ENCODE data around the gene RNU1-4. TPM values are rescaled to one million over a fixed set of nuclear protein-coding genes. Genes with fewer than 3 reads are reported as not detected.
A peak's percentile ranks its signal among the peaks of the same experiment; 100 is the strongest.
"Not testable (repeated sequence)": the region's sequence is repeated elsewhere in the genome, so short reads cannot be mapped to it uniquely, and the experiment has no call there.

Gene RNU1-4
- polyA plus RNA-seq, 1 donor from 2014 or later = not detected

DNA sequence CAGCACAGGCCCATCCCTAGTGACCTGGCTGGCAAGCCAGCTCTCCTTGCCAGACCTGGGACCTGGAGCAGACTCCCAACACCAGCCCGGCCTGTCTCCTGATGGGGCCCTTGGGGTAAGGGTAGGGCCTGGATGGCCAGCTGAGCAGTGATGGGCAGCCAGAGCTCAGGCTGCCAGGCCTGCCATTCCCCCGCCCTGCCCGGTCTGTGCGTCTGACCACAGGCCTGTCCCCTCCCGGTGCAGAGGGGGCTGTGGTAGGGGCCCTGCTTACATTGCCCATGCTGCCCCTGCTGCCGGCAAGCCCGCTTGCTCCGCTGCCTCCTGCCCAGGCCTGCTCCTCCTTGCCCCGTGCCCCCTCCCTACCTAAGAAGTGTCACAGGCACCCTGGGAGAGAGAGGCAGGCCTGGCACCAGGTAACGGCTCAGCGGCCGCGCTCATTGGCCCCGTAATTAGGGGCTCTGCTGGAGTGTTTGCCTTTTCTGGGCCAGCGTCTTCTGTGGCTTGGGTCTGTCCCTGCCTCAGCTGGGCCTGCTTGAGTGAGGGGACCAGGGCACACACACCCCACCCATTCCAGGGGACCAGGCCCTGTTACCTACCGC is 35.7 kb upstream of the RNU1-4 start:
- not testable (repeated sequence) for H3K36me3 ChIP-seq (ENCODE audit: insufficient read depth, low read length); H3K4me2 ChIP-seq (ENCODE audit: low read length); H3K27ac ChIP-seq (ENCODE audit: low read length); H3K9me3 ChIP-seq (ENCODE audit: low read length); H3K9me2 ChIP-seq (ENCODE audit: insufficient read depth, low read length); H3K4me3 ChIP-seq (ENCODE audit: low read length); H3K27me3 ChIP-seq (ENCODE audit: insufficient read depth, low read depth, low read length); H4K20me1 ChIP-seq (ENCODE audit: insufficient read depth); H3K79me2 ChIP-seq (replicated peaks; ENCODE audit: insufficient read depth, low read length); H3K9ac ChIP-seq (ENCODE audit: low read length); H2AFZ ChIP-seq (ENCODE audit: low read depth, low read length); H3F3A ChIP-seq (ENCODE audit: insufficient read depth, low read length, poor library complexity, severe bottlenecking)

DNA sequence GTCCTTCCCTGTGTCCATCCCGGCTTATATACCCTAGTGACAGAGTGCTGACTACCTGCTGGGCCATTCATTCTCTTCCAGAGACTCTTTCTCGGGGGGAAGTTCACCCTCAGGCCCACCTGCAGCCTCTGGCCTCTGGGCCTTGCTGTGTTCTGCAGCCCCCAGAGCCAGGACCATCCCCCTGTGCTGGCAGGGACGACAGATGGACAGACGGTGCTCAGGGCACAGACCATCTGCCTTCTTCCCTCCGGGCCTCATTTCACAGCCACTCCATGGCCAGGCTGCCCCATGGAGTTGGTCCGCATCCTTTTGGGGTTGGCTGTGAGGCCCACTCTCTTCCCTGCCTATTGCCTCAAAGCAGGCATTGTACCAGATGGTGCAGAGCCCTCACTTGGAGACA is 34.0 kb upstream of the RNU1-4 start:
- H3K27me3 ChIP-seq (ENCODE audit: insufficient read depth, low read depth, low read length); H2AFZ ChIP-seq (ENCODE audit: low read depth, low read length); H3K9ac ChIP-seq (ENCODE audit: low read length); H3K27ac ChIP-seq (ENCODE audit: low read length); H3K4me3 ChIP-seq (ENCODE audit: low read length); H4K20me1 ChIP-seq (ENCODE audit: insufficient read depth); H3K36me3 ChIP-seq (ENCODE audit: insufficient read depth, low read length); H3K9me3 ChIP-seq (ENCODE audit: low read length); H3F3A ChIP-seq (ENCODE audit: insufficient read depth, low read length, poor library complexity, severe bottlenecking); H3K9me2 ChIP-seq (ENCODE audit: insufficient read depth, low read length); H3K79me2 ChIP-seq (replicated peaks; ENCODE audit: insufficient read depth, low read length); H3K4me2 ChIP-seq (ENCODE audit: low read length): not testable (repeated sequence)

GRCh38 chr1:16707130-16708093 is 32.9 kb upstream of the RNU1-4 start:
- H2AFZ ChIP-seq (ENCODE audit: low read depth, low read length); H3K27me3 ChIP-seq (ENCODE audit: insufficient read depth, low read depth, low read length); H3K27ac ChIP-seq (ENCODE audit: low read length); H3K9me3 ChIP-seq (ENCODE audit: low read length); H3K9ac ChIP-seq (ENCODE audit: low read length); H3K79me2 ChIP-seq (replicated peaks; ENCODE audit: insufficient read depth, low read length); H3K4me2 ChIP-seq (ENCODE audit: low read length); H3F3A ChIP-seq (ENCODE audit: insufficient read depth, low read length, poor library complexity, severe bottlenecking); H3K4me3 ChIP-seq (ENCODE audit: low read length); H4K20me1 ChIP-seq (ENCODE audit: insufficient read depth); H3K36me3 ChIP-seq (ENCODE audit: insufficient read depth, low read length); H3K9me2 ChIP-seq (ENCODE audit: insufficient read depth, low read length): not testable (repeated sequence)

- not testable (repeated sequence) for H3K79me2 ChIP-seq (replicated peaks; ENCODE audit: insufficient read depth, low read length); H3K27me3 ChIP-seq (ENCODE audit: insufficient read depth, low read depth, low read length); H2AFZ ChIP-seq (ENCODE audit: low read depth, low read length); H3K4me2 ChIP-seq (ENCODE audit: low read length); H3F3A ChIP-seq (ENCODE audit: insufficient read depth, low read length, poor library complexity, severe bottlenecking); H3K9me3 ChIP-seq (ENCODE audit: low read length); H4K20me1 ChIP-seq (ENCODE audit: insufficient read depth); H3K4me3 ChIP-seq (ENCODE audit: low read length); H3K9ac ChIP-seq (ENCODE audit: low read length); H3K27ac ChIP-seq (ENCODE audit: low read length); H3K36me3 ChIP-seq (ENCODE audit: insufficient read depth, low read length); H3K9me2 ChIP-seq (ENCODE audit: insufficient read depth, low read length)
Measured at GRCh38 chr1:16708704-16709103, 31.6 kb upstream of the RNU1-4 start.

DNA sequence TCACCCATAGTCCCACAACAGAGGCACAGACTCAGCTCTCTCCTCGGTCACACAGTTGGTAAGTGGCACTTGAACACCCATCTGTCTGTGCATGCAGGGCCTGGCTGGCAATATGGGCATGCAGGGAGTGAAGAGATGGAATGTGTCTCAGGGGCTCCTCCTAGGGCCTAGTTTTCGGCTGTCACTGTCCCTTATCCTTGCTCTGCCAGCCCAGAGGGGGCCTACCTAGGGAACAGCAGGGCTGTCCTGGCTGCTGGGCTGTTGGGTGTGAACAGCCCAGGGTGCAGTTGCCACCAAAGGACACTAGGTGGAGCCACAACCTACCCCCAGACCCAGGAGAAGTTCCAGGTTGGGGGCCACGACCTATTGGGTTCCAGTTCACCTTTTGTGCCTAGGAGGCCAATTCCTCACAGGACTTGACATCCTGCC is 30.6 kb upstream of the RNU1-4 start:
- not testable (repeated sequence) for H3K9me2 ChIP-seq (ENCODE audit: insufficient read depth, low read length); H3F3A ChIP-seq (ENCODE audit: insufficient read depth, low read length, poor library complexity, severe bottlenecking); H3K4me3 ChIP-seq (ENCODE audit: low read length); H3K9ac ChIP-seq (ENCODE audit: low read length); H4K20me1 ChIP-seq (ENCODE audit: insufficient read depth); H3K27ac ChIP-seq (ENCODE audit: low read length); H3K36me3 ChIP-seq (ENCODE audit: insufficient read depth, low read length); H3K9me3 ChIP-seq (ENCODE audit: low read length); H2AFZ ChIP-seq (ENCODE audit: low read depth, low read length); H3K79me2 ChIP-seq (replicated peaks; ENCODE audit: insufficient read depth, low read length); H3K27me3 ChIP-seq (ENCODE audit: insufficient read depth, low read depth, low read length); H3K4me2 ChIP-seq (ENCODE audit: low read length)
- TF ChIP-seq, protein P1, sequence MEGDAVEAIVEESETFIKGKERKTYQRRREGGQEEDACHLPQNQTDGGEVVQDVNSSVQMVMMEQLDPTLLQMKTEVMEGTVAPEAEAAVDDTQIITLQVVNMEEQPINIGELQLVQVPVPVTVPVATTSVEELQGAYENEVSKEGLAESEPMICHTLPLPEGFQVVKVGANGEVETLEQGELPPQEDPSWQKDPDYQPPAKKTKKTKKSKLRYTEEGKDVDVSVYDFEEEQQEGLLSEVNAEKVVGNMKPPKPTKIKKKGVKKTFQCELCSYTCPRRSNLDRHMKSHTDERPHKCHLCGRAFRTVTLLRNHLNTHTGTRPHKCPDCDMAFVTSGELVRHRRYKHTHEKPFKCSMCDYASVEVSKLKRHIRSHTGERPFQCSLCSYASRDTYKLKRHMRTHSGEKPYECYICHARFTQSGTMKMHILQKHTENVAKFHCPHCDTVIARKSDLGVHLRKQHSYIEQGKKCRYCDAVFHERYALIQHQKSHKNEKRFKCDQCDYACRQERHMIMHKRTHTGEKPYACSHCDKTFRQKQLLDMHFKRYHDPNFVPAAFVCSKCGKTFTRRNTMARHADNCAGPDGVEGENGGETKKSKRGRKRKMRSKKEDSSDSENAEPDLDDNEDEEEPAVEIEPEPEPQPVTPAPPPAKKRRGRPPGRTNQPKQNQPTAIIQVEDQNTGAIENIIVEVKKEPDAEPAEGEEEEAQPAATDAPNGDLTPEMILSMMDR (IDR thresholded peaks at IDR 0.05; ENCODE audit: poor library complexity, severe bottlenecking) = peak; percentile 34

- not testable (repeated sequence) for H3K9me2 ChIP-seq (ENCODE audit: insufficient read depth, low read length); H3F3A ChIP-seq (ENCODE audit: insufficient read depth, low read length, poor library complexity, severe bottlenecking); H3K4me3 ChIP-seq (ENCODE audit: low read length); H3K79me2 ChIP-seq (replicated peaks; ENCODE audit: insufficient read depth, low read length); H3K9ac ChIP-seq (ENCODE audit: low read length); H3K27me3 ChIP-seq (ENCODE audit: insufficient read depth, low read depth, low read length); H3K9me3 ChIP-seq (ENCODE audit: low read length); H3K36me3 ChIP-seq (ENCODE audit: insufficient read depth, low read length); H4K20me1 ChIP-seq (ENCODE audit: insufficient read depth); H2AFZ ChIP-seq (ENCODE audit: low read depth, low read length); H3K27ac ChIP-seq (ENCODE audit: low read length); H3K4me2 ChIP-seq (ENCODE audit: low read length)
Measured at GRCh38 chr1:16710618-16711017, 29.7 kb upstream of the RNU1-4 start.

GRCh38 chr1:16712131-16712530 is 28.2 kb upstream of the RNU1-4 start:
- H3K9me3 ChIP-seq (ENCODE audit: low read length); H3F3A ChIP-seq (ENCODE audit: insufficient read depth, low read length, poor library complexity, severe bottlenecking); H4K20me1 ChIP-seq (ENCODE audit: insufficient read depth); H3K36me3 ChIP-seq (ENCODE audit: insufficient read depth, low read length); H3K27me3 ChIP-seq (ENCODE audit: insufficient read depth, low read depth, low read length); H3K4me2 ChIP-seq (ENCODE audit: low read length); H3K79me2 ChIP-seq (replicated peaks; ENCODE audit: insufficient read depth, low read length); H3K4me3 ChIP-seq (ENCODE audit: low read length); H3K9me2 ChIP-seq (ENCODE audit: insufficient read depth, low read length); H2AFZ ChIP-seq (ENCODE audit: low read depth, low read length); H3K9ac ChIP-seq (ENCODE audit: low read length); H3K27ac ChIP-seq (ENCODE audit: low read length): not testable (repeated sequence)
